GM12878 (cell line): ENCODE data around the gene RHCG. TPM values are rescaled to one million over a fixed set of nuclear protein-coding genes. Genes with fewer than 3 reads are reported as not detected.

Experiments used
- ATAC-seq: fragments of 200-7000 bp; cut with Tn5 transposase; 3 replicates; pipeline ENCODE4 v1.9.1; 2020; ENCODE audit warnings: mild to moderate bottlenecking, moderate library complexity
- BruUV-seq: library from RNA; stranded (reverse); fragments of 400-500 nt; replicated peaks from 2 replicates; lab custom pipeline; 2021; lab: Mats Ljungman, UMichigan
- CTCF ChIA-PET: fragments of 300-600 bp; sonication (Branson Sonifier 250); formaldehyde crosslinking; extraction: SDS; loops from one replicate; lab custom pipeline; 2021; ENCODE audit warnings: inconsistent platforms; lab: Yijun Ruan, JAX
- POLR2A ChIA-PET: fragments of 350-600 bp; formaldehyde crosslinking; extraction: SDS; loops from one replicate; lab custom pipeline; 2021; ENCODE audit warnings: inconsistent platforms; lab: Charles Lee
- RAD21 ChIA-PET: fragments of 300-600 bp; sonication (Branson Sonifier 250); formaldehyde crosslinking; loops from one replicate; lab custom pipeline; 2023; ENCODE audit warnings: antibody characterized with exemption; ENCODE audit not compliant: unreplicated experiment; lab: Charles Lee
- SMC1A ChIA-PET: fragments of 300-600 bp; sonication (Branson Sonifier 250); formaldehyde crosslinking; loops from one replicate; lab custom pipeline; 2023; ENCODE audit not compliant: unreplicated experiment, uncharacterized antibody; lab: Charles Lee
- DNase-seq: peaks from one replicate; pipeline ENCODE4 v3.0.0-alpha.2; 2011; ENCODE audit warnings: low read depth, low spot score
- FAIRE-seq: peaks from 3 replicates; lab custom pipeline; 2011; peaks lifted over from hg19 to GRCh38; lab: Jason Lieb, UNC
- H2AFZ ChIP-seq: 2 replicates; pipeline ENCODE4 v1.6.0; 2011; ENCODE audit warnings: low read depth, low read length, control low read depth; ENCODE audit not compliant: control insufficient read depth
- H3K27ac ChIP-seq: 2 replicates; pipeline ENCODE4 v1.5.1; 2011; ENCODE audit warnings: control low read depth; ENCODE audit not compliant: control insufficient read depth, insufficient read depth
- H3K27me3 ChIP-seq, 2 experiments: replicated peaks in 1 of 2; 2 replicates each; pipeline versions ENCODE4 v1.6.0 to v1.6.1; 2011; ENCODE audit warnings: low read length in 1 of 2; ENCODE audit not compliant: control insufficient read depth in 2 of 2, insufficient read depth in 2 of 2
- H3K36me3 ChIP-seq, 2 experiments: 2 replicates each; pipeline ENCODE4 v1.5.1; 2011; ENCODE audit warnings: low read length in 1 of 2; ENCODE audit not compliant: control insufficient read depth in 2 of 2, insufficient read depth in 2 of 2
- H3K4me1 ChIP-seq: 2 replicates; pipeline ENCODE4 v1.6.1; 2011; ENCODE audit warnings: mild to moderate bottlenecking, low read length, moderate library complexity, mixed read lengths; ENCODE audit not compliant: control insufficient read depth, insufficient read depth
- H3K4me2 ChIP-seq: 2 replicates; pipeline ENCODE4 v1.6.0; 2011; ENCODE audit warnings: control low read depth; ENCODE audit not compliant: control insufficient read depth, insufficient read depth
- H3K4me3 ChIP-seq: fragments of 200-600 bp; sonication (generic); 2 replicates; pipeline ENCODE4 v1.5.1; 2016
- H3K79me2 ChIP-seq: 2 replicates; pipeline ENCODE4 v1.6.0; 2011; ENCODE audit warnings: low read length; ENCODE audit not compliant: control insufficient read depth, insufficient read depth
- H3K9ac ChIP-seq: 2 replicates; pipeline ENCODE4 v1.8.0; 2011; ENCODE audit warnings: low read length, control low read depth, mixed read lengths; ENCODE audit not compliant: control insufficient read depth, insufficient read depth
- H3K9me3 ChIP-seq: replicated peaks from 3 replicates; pipeline ENCODE4 v1.5.1; 2011; ENCODE audit warnings: mild to moderate bottlenecking, low read length; ENCODE audit not compliant: control insufficient read depth, insufficient read depth
- H4K20me1 ChIP-seq: 2 replicates; pipeline ENCODE4 v1.6.0; 2011; ENCODE audit not compliant: control insufficient read depth, insufficient read depth
- BRCA1 ChIP-seq: IDR thresholded peaks from 2 replicates; pipeline ENCODE4 v1.6.1; 2011; ENCODE audit warnings: low read depth, low read length, improper control_type of control experiment
- CBFB ChIP-seq: IDR thresholded peaks from 2 replicates; pipeline ENCODE4 v1.6.1; 2016; ENCODE audit warnings: antibody characterized with exemption, low read depth
- CHD2 ChIP-seq: IDR thresholded peaks from 2 replicates; pipeline ENCODE4 v1.6.1; 2011; ENCODE audit warnings: low read depth, low read length, improper control_type of control experiment, borderline replicate concordance
- CHD4 ChIP-seq: fragments of 200-600 bp; sonication (generic); IDR thresholded peaks from 2 replicates; pipeline ENCODE4 v1.6.1; 2016; ENCODE audit warnings: mild to moderate bottlenecking
- IRF5 ChIP-seq: fragments of 450-650 bp; IDR thresholded peaks from 2 replicates; pipeline ENCODE4 v1.6.1; 2017; ENCODE audit warnings: borderline replicate concordance
- KAT2A ChIP-seq: conservative IDR thresholded peaks from 2 replicates; pipeline ENCODE4 v1.6.1; 2011; ENCODE audit warnings: low read depth, low read length; ENCODE audit not compliant: control insufficient read depth
- LARP7 ChIP-seq: fragments of 450-650 bp; IDR thresholded peaks from 2 replicates; pipeline ENCODE4 v1.6.1; 2017; ENCODE audit warnings: mild to moderate bottlenecking
- MXI1 ChIP-seq: fragments of 150-350 bp; IDR thresholded peaks from 2 replicates; pipeline ENCODE4 v1.6.1; 2011; ENCODE audit warnings: low read depth, mild to moderate bottlenecking, inconsistent platforms, low read length, improper control_type of control experiment
- NFIC ChIP-seq: IDR thresholded peaks from 2 replicates; pipeline ENCODE4 v1.6.1; 2012; ENCODE audit warnings: low read depth, mild to moderate bottlenecking, inconsistent platforms, low read length, moderate library complexity
- NFYA ChIP-seq: IDR thresholded peaks from 2 replicates; pipeline ENCODE4 v1.6.1; 2011; ENCODE audit warnings: low read depth, mild to moderate bottlenecking, low read length, improper control_type of control experiment, borderline replicate concordance
- NRF1 ChIP-seq: conservative IDR thresholded peaks from 2 replicates; pipeline ENCODE4 v1.6.1; 2011; ENCODE audit warnings: mild to moderate bottlenecking, low read depth, low read length, improper control_type of control experiment
- POLR2AphosphoS2 ChIP-seq: IDR thresholded peaks from 2 replicates; pipeline ENCODE4 v1.6.1; 2011; ENCODE audit warnings: low read depth, mild to moderate bottlenecking, low read length, improper control_type of control experiment, moderate library complexity
- RB1 ChIP-seq: fragments of 450-650 bp; formaldehyde crosslinking; IDR thresholded peaks from 2 replicates; pipeline ENCODE4 v1.6.1; 2017; ENCODE audit warnings: mild to moderate bottlenecking, borderline replicate concordance
- RELA ChIP-seq: fragments of 450-650 bp; IDR thresholded peaks from 2 replicates; pipeline ENCODE4 v1.8.0; 2014; ENCODE audit warnings: borderline replicate concordance; ENCODE audit not compliant: partially characterized antibody
- REST ChIP-seq: IDR thresholded peaks from 2 replicates; pipeline ENCODE4 v1.6.1; 2012; ENCODE audit warnings: mild to moderate bottlenecking, low read depth, low read length
- RUNX3 ChIP-seq: IDR thresholded peaks from 2 replicates; pipeline ENCODE4 v1.6.1; 2012; ENCODE audit warnings: low read length, inconsistent platforms
- SIN3A ChIP-seq: IDR thresholded peaks from 2 replicates; pipeline ENCODE4 v1.6.1; 2012; ENCODE audit warnings: low read depth, low read length, improper control_type of control experiment
- SUZ12 ChIP-seq: fragments of 200-600 bp; sonication (generic); IDR thresholded peaks from one replicate; pipeline ENCODE4 v1.6.1; 2018; ENCODE audit warnings: antibody characterized with exemption, mild to moderate bottlenecking; ENCODE audit not compliant: unreplicated experiment
- USF1 ChIP-seq: IDR thresholded peaks from 2 replicates; pipeline ENCODE4 v1.6.1; 2011; ENCODE audit warnings: borderline replicate concordance, low read depth, mild to moderate bottlenecking, moderate library complexity, mixed read lengths, low read length; ENCODE audit not compliant: insufficient read depth; ENCODE audit errors: extremely low read length
- WGBS: methylation state at CpG from one replicate; pipeline ENCODE4 v1.1.6; 2016; ENCODE audit warnings: low lambda C conversion rate; ENCODE audit not compliant: insufficient replicate concordance, insufficient coverage; ENCODE audit errors: missing lambda C conversion rate; 5-methylcytosine and 5-hydroxymethylcytosine counted together
- in situ Hi-C: fragments of 300-500 bp; cut with MboI; formaldehyde crosslinking; loops from 9 replicates; pipeline ENCODE4 v1.14.3; 2018; ENCODE audit warnings: mixed read lengths
- intact Hi-C: fragments of 100-400 bp; cut with micrococcal nuclease; formaldehyde crosslinking; loops from one replicate; pipeline ENCODE4 v1.14.2; 2022; ENCODE audit not compliant: unreplicated experiment
- polyA plus RNA-seq, 11 experiments: library from polyadenylated mRNA; depleted of rRNA in 4 of 11; unstranded in 6 of 11; stranded (reverse) in 5 of 11; fragments of >200 nt; fragmentation: Nextera tagmentation in 4 of 11; fragmentation: Illumina TruSeq in 1 of 11; extraction: Ambion mirVana in 4 of 11; extraction: Trizol in 1 of 11; gene quantifications; 1 replicate in 1 of 11; 2 replicates in 10 of 11; pipeline versions ENCODE4 v1.2.1 to v1.2.3, GENCODE V29; 2011 to 2016; ENCODE audit warnings: inconsistent platforms in 2 of 11, missing spikeins in 2 of 11, low read depth in 1 of 11
- total RNA-seq, 4 experiments: library from RNA; depleted of rRNA in 3 of 4; stranded (reverse); fragments of >200 nt in 3 of 4; fragmentation: Illumina TruSeq in 1 of 4; extraction: Trizol in 1 of 4; gene quantifications; 2 replicates each; pipeline versions ENCODE4 v1.2.1 to v1.2.3, GENCODE V29; 2013 to 2021

RHCG gene
- total and polyA plus RNA-seq, 10 of the 15 experiments (the other 5 are each of a cell fraction or from before 2014, with no cell fraction given), result 0.05 to 0.11 TPM; not detected in 8

GRCh38 chr15:89502867-89503595 is 6.6 kb upstream of the RHCG start:
- intact Hi-C loops, result no loop called here
- POLR2A ChIA-PET, result no interaction called here
- WGBS, result 39% methylated on average over 7 of the region's 7 CpGs

More at GRCh38 chr15:89502867-89503595, 6.6 kb upstream of the RHCG start:
- H3K36me3 ChIP-seq, result no peaks in the 10 kb centered on the region
- H3K9me3 ChIP-seq, result no peaks in the 10 kb centered on the region
- H3K27me3 ChIP-seq, result no peaks in the 10 kb centered on the region
- ChIA-PET CTCF (interaction anchor here (1.0 kb wide), 1 partner anchor 11 kb away, joined by 3 read pairs; no protein-coding TSS in a partner anchor), RAD21 (no interaction called here), SMC1A (no interaction called here)
- in situ Hi-C loops, result no loop called here
- ATAC-seq (no peak), DNase-seq (no peak), FAIRE-seq (no peak)
- BruUV-seq, result no TSS peak
- no peaks in the 10 kb centered on the region for H4K20me1 ChIP-seq
- H3K27ac ChIP-seq, result no peak overlapping the region
- H3K4me1 ChIP-seq, result no peaks in the 10 kb centered on the region
- no peaks in the 10 kb centered on the region for H3K79me2 ChIP-seq
- H2AFZ ChIP-seq, result no peak overlapping the region
- no peak overlapping the region for H3K9ac ChIP-seq
- TF ChIP-seq NRF1 (no peak), RB1 (no peak), USF1 (no peak), NFIC (no peak), REST (no peak), POLR2AphosphoS2 (no peak), RELA (no peak), IRF5 (no peak), LARP7 (no peak), RUNX3 (no peak), CHD4 (no peak), SIN3A (no peak), NFYA (no peak), MXI1 (no peak), CHD2 (no peak), CBFB (no peak), BRCA1 (no peak), SUZ12 (no peak), KAT2A (no peak)
- H3K4me3 ChIP-seq, result no peak overlapping the region
- H3K4me2 ChIP-seq, result no peak overlapping the region
